ENCODE results near the gene SPIB. TPM values are rescaled to one million over a fixed set of nuclear protein-coding genes. Genes with fewer than 3 reads are reported as not detected.

The SPIB gene
- total and polyA plus RNA-seq, 2 of the 4 experiments (the other 2 are of a cell fraction) = not detected

DNA sequence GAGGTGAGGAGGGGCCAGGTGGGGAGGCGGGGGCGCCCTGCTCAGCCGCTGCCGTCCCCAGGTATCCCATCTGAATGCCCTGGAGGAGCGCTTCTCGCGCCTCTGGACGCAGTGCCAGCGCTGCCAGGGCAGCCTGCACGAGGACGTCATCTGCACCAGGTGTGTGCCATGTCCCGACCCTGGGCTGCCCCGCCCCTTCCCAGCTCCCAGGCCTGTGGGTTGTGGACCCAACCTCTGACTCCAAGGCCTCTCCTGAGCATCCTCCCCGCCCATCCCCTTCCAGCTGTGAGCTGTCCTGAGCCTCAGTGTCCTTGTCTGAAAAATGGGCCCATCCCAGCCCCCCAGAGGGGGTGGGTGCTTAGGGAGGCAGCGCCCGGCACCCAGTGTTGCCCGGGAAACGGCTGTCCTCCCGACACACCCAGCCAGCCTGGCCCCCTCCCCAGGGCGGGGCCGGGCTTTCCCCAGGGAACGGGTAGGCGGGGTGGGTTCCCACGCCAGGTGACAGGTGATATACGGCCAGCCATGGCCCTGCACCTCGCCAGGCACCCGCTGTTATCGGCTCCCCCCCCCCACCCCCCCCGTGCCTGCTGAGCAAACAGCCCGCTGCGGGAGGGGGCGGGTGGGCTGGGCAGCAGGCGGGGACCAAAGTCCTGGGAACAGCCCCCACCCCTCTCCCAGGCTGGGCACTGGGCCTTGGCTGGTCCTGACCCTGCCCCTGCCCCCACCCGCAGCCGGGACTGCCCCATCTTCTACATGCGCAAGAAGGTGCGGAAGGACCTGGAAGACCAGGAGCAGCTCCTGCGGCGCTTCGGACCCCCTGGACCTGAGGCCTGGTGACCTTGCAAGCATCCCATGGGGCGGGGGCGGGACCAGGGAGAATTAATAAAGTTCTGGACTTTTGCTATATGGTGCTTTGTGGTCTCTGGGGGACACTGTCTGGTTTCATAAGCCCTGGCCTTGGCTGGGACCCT lies 1.3 kb upstream of the SPIB start:
- H4K20me1 ChIP-seq (ENCODE audit: insufficient read depth, low read length) = no peaks in the 10 kb centered on the region
- H4K8ac ChIP-seq (ENCODE audit: low read depth in 2 of 2, low read length in 2 of 2) = no peak overlapping the region
- intact Hi-C loops (cut with micrococcal nuclease) = no loop called here
- no peak overlapping the region for H3K4ac ChIP-seq (ENCODE audit: low read depth, low read length)
- no peak overlapping the region for H3K4me3 ChIP-seq (ENCODE audit: insufficient read depth, low read depth, low read length)
- peaks cover 21% of the 10 kb centered on the region for H3K27me3 ChIP-seq (ENCODE audit: control insufficient read depth, insufficient read depth, low read length)
- H2AK9ac ChIP-seq (replicated peaks; ENCODE audit: low read depth, low read length, poor library complexity) = no peak overlapping the region
- H3K9ac ChIP-seq (ENCODE audit: low read depth, low read length) = no peak overlapping the region
- no peaks in the 10 kb centered on the region for H3K4me1 ChIP-seq (ENCODE audit: control insufficient read depth, insufficient read depth, low read length)
- no peak overlapping the region for H4K91ac ChIP-seq (ENCODE audit: insufficient read depth, low read depth, low read length)
- no peaks in the 10 kb centered on the region for H3K79me1 ChIP-seq (ENCODE audit: low read depth in 1 of 2, low read length in 2 of 2)
- peak overlapping the region; percentile 43 for H2AFZ ChIP-seq (replicated peaks; ENCODE audit: low read length, poor library complexity)
- H3K14ac ChIP-seq (replicated peaks; ENCODE audit: low read depth, low read length) = no peak overlapping the region
- DNase-seq (no peak), ATAC-seq (ENCODE audit: low read depth) (no peak)
- no peak for TF ChIP-seq FOS (IDR thresholded peaks at IDR 0.05; ENCODE audit: low read depth, low read length)
- no peak for TF ChIP-seq RAD21 (IDR thresholded peaks at IDR 0.05; ENCODE audit: low read length)
- TF ChIP-seq CEBPB (IDR thresholded peaks at IDR 0.05; ENCODE audit: low read depth, low read length) = no peak
- TF ChIP-seq RCOR1 (IDR thresholded peaks at IDR 0.05; ENCODE audit: insufficient replicate concordance, low read length) = no peak
- no peak for TF ChIP-seq MXI1 (IDR thresholded peaks at IDR 0.05; ENCODE audit: borderline replicate concordance, low read depth, low read length)
- TF ChIP-seq NFE2L2 (IDR thresholded peaks at IDR 0.05; ENCODE audit: low read depth, low read length) = no peak
- no peak for TF ChIP-seq CHD1 (IDR thresholded peaks at IDR 0.05; ENCODE audit: low read depth, low read length)
- no peak for TF ChIP-seq POLR2A (IDR thresholded peaks at IDR 0.05; ENCODE audit: low read depth, low read length)
- no peak for TF ChIP-seq BHLHE40 (IDR thresholded peaks at IDR 0.05; ENCODE audit: low read depth, low read length)
- no peak for TF ChIP-seq MAFK (IDR thresholded peaks at IDR 0.05; ENCODE audit: low read depth, low read length)
- dilution Hi-C loops (cut with HindIII; ENCODE audit: low sequenced_read_pairs, unreplicated experiment) = no loop called here
- H3K9me1 ChIP-seq (ENCODE audit: insufficient read depth, low read length) = no peaks in the 10 kb centered on the region
- H4K5ac ChIP-seq (ENCODE audit: low read depth, low read length) = no peak overlapping the region
- H2BK15ac ChIP-seq (ENCODE audit: low read depth, low read length) = no peak overlapping the region
- ChIA-PET CTCF (no interaction called here), POLR2A (ENCODE audit: unreplicated experiment) (no interaction called here)
- peaks cover 2% of the 10 kb centered on the region; the same call in 1 of the 2 replicates for H3K36me3 ChIP-seq (ENCODE audit: control insufficient read depth, insufficient read depth, low read length)
- H3K27ac ChIP-seq (ENCODE audit: insufficient read depth, low read length) = no peak overlapping the region
- WGBS, 2 experiments (ENCODE audit: extremely low coverage in 2 of 2, insufficient read length in 1 of 2) = no CpG with 5 or more reads among the region's 42 CpGs
- BruUV-seq (replicated peaks) = no TSS peak
- no peak overlapping the region for H2BK20ac ChIP-seq (ENCODE audit: low read depth, low read length)
- H3K18ac ChIP-seq (ENCODE audit: low read depth, low read length) = no peak overlapping the region
- H3K4me2 ChIP-seq (ENCODE audit: low read depth, low read length) = no peak overlapping the region
- no peak overlapping the region for H3K56ac ChIP-seq (ENCODE audit: extremely low read depth, insufficient read depth, low read length)
- H3K23ac ChIP-seq (ENCODE audit: low read depth, low read length) = no peak overlapping the region
- in situ Hi-C loops (cut with MboI; ENCODE audit: low sequenced_read_pairs) = no loop called here
- no peak overlapping the region for H2BK120ac ChIP-seq (ENCODE audit: low read depth, low read length)
- no peak overlapping the region for H2BK5ac ChIP-seq (ENCODE audit: low read depth, low read length, poor library complexity, severe bottlenecking)
- H3K9me3 ChIP-seq (ENCODE audit: control insufficient read depth, insufficient read depth, low read length) = no peaks in the 10 kb centered on the region
- H2AK5ac ChIP-seq (ENCODE audit: low read depth, low read length) = no peak overlapping the region
